Peyer's patch (tissue), 4 donors: ENCODE results near the gene IGFBP4. TPM values are rescaled to one million over a fixed set of nuclear protein-coding genes. Genes with fewer than 3 reads are reported as not detected.

Experiments
- DNase-seq, 3 donors: peaks; one replicate each; pipeline ENCODE4 v3.0.0-alpha.2; 2017 to 2019
- H3K27ac ChIP-seq, 4 donors: fragments of 200-600 bp; sonication (generic); one replicate each; pipeline ENCODE4 v1.5.1; 2016 to 2019
- H3K27me3 ChIP-seq, 2 donors: fragments of 200-600 bp; sonication (generic); one replicate each; pipeline ENCODE4 v1.5.1; 2019
- H3K36me3 ChIP-seq, 3 donors: fragments of 200-600 bp; sonication (generic); one replicate each; pipeline ENCODE4 v1.5.1; 2016 to 2019
- H3K4me1 ChIP-seq, 4 donors: fragments of 200-600 bp; sonication (generic); one replicate each; pipeline ENCODE4 v1.5.1; 2016 to 2019
- H3K4me3 ChIP-seq, 4 donors: fragments of 200-600 bp; sonication (generic); 1 replicate in 3 of 4; 2 replicates in 1 of 4; pipeline ENCODE4 v1.5.1; 2016 to 2019; ENCODE audit warnings: mild to moderate bottlenecking in 1 of 4
- H3K9me3 ChIP-seq, 4 donors: fragments of 200-600 bp; sonication (generic); one replicate each; pipeline ENCODE4 v1.5.1; 2016 to 2019; ENCODE audit warnings: mild to moderate bottlenecking in 1 of 4
- POLR2A ChIP-seq, 2 donors: fragments of 450-650 bp; IDR thresholded peaks; one replicate each; pipeline ENCODE4 v1.5.1; 2017; ENCODE audit warnings: antibody characterized with exemption in 2 of 2, mild to moderate bottlenecking in 2 of 2, moderate library complexity in 2 of 2
- total RNA-seq, 4 donors: library from RNA; depleted of rRNA; stranded (reverse); fragments of >200 nt; gene quantifications; one replicate each; pipeline ENCODE4 v1.1.0, GENCODE V29; 2016
- TF ChIP-seq, protein P1 (sequence below), 6 experiments: fragments of 450-650 bp in 4 of 6; fragments of 200-600 bp in 2 of 6; sonication (generic) in 1 of 6; IDR thresholded peaks; one replicate each; pipeline ENCODE4 v1.5.1; 2017 to 2019; ENCODE audit warnings: antibody characterized with exemption in 6 of 6, mild to moderate bottlenecking in 3 of 6, moderate library complexity in 1 of 6

Gene IGFBP4
- total RNA-seq, 4 donors from 2014 or later, result 70.6 to 220 (median 133) TPM

DNA sequence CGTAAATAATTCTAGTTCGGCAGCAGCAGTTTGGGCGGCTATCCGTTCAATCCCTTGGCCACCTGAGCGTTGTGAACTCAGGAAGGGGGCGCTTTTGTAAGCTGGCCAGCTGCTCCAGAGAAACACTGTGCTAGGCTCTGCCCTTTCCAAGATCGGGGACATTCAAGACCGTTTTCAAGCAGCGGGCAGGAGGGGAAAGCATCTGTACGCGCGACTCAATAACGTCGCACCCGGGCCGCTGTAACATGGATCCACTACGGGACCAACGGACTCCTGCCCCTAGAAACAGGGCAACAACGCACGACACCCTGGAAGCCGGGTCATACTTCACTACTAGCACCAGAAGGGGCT is 26.0 kb upstream of the IGFBP4 start:
- TF ChIP-seq, protein P1, sequence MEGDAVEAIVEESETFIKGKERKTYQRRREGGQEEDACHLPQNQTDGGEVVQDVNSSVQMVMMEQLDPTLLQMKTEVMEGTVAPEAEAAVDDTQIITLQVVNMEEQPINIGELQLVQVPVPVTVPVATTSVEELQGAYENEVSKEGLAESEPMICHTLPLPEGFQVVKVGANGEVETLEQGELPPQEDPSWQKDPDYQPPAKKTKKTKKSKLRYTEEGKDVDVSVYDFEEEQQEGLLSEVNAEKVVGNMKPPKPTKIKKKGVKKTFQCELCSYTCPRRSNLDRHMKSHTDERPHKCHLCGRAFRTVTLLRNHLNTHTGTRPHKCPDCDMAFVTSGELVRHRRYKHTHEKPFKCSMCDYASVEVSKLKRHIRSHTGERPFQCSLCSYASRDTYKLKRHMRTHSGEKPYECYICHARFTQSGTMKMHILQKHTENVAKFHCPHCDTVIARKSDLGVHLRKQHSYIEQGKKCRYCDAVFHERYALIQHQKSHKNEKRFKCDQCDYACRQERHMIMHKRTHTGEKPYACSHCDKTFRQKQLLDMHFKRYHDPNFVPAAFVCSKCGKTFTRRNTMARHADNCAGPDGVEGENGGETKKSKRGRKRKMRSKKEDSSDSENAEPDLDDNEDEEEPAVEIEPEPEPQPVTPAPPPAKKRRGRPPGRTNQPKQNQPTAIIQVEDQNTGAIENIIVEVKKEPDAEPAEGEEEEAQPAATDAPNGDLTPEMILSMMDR (IDR thresholded peaks at IDR 0.05), result no peak
- no peak for TF ChIP-seq POLR2A (IDR thresholded peaks at IDR 0.05)
- Histone ChIP-seq H3K36me3 (no peaks in the 10 kb centered on the region), H3K9me3 (no peaks in the 10 kb centered on the region), H3K27ac (peak overlapping the region in 2 of 4 donors; percentile 17 to 67), H3K27me3 (no peaks in the 10 kb centered on the region), H3K4me3 (peak overlapping the region; percentile 52 to 90 (median 65)), H3K4me1 (peaks cover 0 to 17% (median 0%) of the 10 kb centered on the region in 4 donors)
- peak in 2 of 3 donors; percentile 22 to 48 for DNase-seq

DNA sequence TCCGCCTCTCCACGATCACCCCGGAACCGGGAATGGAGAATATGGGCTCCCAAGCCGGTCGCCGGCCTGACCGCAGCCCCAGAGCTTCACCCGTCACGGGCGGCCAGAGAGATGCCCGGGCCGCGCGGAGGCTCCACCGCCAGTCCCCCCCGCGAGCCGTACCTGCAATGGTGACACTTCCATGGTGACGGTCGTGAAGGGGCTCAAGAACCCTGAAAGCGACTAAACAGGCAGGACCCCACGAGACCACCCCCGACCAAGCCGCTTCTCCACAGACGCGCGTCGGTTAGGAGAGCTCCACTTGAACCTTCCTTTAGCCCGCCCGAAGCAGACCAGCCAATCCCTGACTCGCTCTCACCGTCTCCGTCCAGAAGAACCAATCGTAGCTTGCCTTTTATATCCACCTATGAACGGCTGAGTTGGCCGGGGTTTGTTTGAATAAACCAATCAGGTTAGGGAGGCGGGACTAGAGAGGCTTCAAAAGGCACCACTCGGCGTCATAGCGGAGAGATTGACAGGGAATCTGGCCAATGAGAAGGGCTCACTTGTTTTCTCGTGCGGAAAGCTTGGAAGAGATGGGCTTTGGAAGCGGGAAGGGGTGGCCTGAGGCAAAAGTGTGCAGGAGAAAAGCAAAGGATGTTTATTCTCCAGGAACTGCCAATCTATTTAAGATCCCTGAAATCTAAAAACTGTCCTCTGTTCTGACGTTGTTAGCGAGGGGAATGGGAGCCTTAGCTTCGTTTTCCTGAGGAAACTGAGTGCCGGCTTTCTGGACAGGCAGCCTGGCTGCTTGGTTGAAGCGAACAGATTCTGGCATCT is 25.4 kb upstream of the IGFBP4 start, which contains the start of gene TOP2A:
Gene TOP2A, minus strand, starts transcription at position 288 of the 819 bp plus-strand sequence. Its CDS starts 105 bp downstream, at position 183.
- Histone ChIP-seq H3K4me1 (peaks cover 0 to 17% (median 0%) of the 10 kb centered on the region in 4 donors), H3K36me3 (no peaks in the 10 kb centered on the region), H3K27me3 (no peaks in the 10 kb centered on the region), H3K9me3 (no peaks in the 10 kb centered on the region), H3K4me3 (peak within 1 kb of the TSS; percentile 52 to 90 (median 65)), H3K27ac (peak within 1 kb of the TSS; percentile 41 to 67 (median 60))
- DNase-seq, result peak; percentile 95 to 99 (median 96)
- TF ChIP-seq, protein P1 (IDR thresholded peaks at IDR 0.05), result no peak
- peak in 1 of 2 donors; percentile 11 for TF ChIP-seq POLR2A (IDR thresholded peaks at IDR 0.05)

DNA sequence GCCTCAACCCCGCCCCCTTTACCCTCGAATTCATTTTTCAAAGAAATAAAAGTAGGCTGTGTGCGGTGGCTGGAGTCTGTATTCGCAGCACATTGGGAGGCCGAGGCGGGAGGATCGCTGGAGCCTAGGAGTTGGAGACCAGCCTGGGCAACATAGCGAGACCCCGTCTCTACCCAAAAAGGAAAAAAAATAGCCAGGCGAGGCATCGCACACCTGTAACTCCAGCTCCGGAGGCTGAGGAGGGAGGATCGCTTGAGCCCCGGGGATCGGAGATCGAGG is 24.9 kb upstream of the IGFBP4 start:
- no peaks in the 10 kb centered on the region for H3K36me3 ChIP-seq
- peak in 2 of 3 donors; percentile 23 to 58 for DNase-seq
- H3K4me1 ChIP-seq, result peaks cover 0 to 17% (median 0%) of the 10 kb centered on the region in 4 donors
- peak overlapping the region; percentile 41 to 67 (median 60) for H3K27ac ChIP-seq
- TF ChIP-seq POLR2A (IDR thresholded peaks at IDR 0.05), result no peak
- TF ChIP-seq, protein P1 (IDR thresholded peaks at IDR 0.05), result no peak
- no peaks in the 10 kb centered on the region for H3K27me3 ChIP-seq
- no peaks in the 10 kb centered on the region for H3K9me3 ChIP-seq
- H3K4me3 ChIP-seq, result peak overlapping the region; percentile 52 to 90 (median 65)

DNA sequence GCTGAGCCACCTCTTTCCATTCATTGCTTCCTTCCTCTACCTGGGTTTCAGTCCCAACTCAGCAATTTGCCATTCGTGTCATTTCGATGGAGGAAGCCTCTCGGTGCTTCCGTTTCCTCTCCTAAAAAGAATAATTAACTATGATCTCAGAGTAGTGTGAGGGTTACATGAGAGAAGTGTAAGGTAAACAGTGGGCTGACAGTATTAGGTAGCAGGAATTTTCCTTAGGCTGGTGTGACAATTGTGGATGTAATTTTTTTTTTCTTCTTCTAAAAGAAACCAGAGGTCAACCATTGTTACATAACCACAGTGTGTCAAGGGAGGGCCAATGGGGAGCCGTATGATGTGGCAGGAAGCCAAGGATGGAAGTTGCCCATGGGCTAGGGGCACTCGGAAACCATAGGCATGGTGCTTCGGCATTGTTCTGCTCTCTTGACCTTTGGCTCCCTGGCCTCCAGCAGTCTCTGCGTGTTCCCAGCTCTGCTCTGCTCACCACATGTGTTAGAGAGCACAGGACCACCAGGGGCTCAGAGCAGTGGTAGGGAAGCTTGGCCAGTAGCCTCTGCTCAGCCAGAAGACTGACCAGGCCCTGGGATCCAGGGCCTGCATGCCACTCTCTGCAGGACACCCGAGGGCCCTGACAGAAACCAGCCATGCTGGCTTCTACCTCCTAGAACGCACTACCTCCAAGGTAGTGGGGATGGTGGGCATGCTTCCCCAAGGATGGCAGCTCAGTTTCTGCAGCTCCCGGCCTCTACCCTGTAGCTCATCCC is 23.5 kb upstream of the IGFBP4 start:
- Histone ChIP-seq H3K27ac (no peak overlapping the region), H3K27me3 (no peaks in the 10 kb centered on the region), H3K4me1 (peaks cover 0 to 17% (median 0%) of the 10 kb centered on the region in 4 donors), H3K9me3 (no peaks in the 10 kb centered on the region), H3K36me3 (no peaks in the 10 kb centered on the region), H3K4me3 (no peak overlapping the region)
- DNase-seq, result peak in 1 of 3 donors; percentile 40
- TF ChIP-seq POLR2A (IDR thresholded peaks at IDR 0.05), result no peak
- TF ChIP-seq, protein P1 (IDR thresholded peaks at IDR 0.05), result no peak

DNA sequence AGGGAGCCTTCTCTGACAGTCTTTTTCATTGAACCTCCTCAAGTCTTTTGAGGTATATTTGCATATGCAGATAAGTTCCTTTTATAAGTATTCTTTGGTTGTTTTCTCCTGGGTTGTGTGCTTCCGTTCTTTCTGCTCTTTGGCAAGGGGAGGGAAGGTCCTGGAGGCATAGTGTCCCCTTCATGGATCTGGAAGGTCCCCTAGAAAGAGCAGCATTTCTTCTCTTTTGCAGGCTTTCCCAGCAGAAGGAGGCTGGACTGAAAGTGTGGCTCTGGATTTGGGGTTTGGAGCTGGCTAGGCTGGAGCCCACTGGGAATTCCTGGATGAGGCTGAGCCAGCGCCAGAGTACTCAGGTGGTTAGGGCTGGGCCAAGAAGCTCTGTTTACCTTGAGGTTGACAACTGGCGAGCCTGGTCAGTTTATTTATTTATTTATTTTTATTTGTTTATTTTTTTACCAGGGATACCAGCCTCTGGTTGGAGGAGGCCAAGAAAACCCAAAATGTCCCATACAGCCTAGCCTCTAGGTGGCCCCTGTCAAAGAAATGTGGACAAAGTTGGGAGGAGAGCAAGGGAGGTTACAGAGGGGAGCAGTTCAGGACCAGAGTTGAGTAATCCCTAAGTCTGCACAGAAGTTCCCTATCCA is 20.1 kb upstream of the IGFBP4 start:
- H3K4me1 ChIP-seq, result peaks cover 0 to 6% (median 0%) of the 10 kb centered on the region in 4 donors
- TF ChIP-seq, protein P1 (IDR thresholded peaks at IDR 0.05), result no peak
- no peak for TF ChIP-seq POLR2A (IDR thresholded peaks at IDR 0.05)
- no peaks in the 10 kb centered on the region for H3K36me3 ChIP-seq
- H3K4me3 ChIP-seq, result no peak overlapping the region
- no peaks in the 10 kb centered on the region for H3K27me3 ChIP-seq
- H3K27ac ChIP-seq, result no peak overlapping the region
- DNase-seq, result no peak
- H3K9me3 ChIP-seq, result no peaks in the 10 kb centered on the region
